Activated naive CD8-positive, alpha-beta T cell treated with anti-CD3 and anti-CD28 coated beads, Interleukin-2, amount 10 ng/mL, durations not matched to agents 7 days and 5 days (primary cell): Measurements from ENCODE around the gene PIP5KL1. TPM values are rescaled to one million over a fixed set of nuclear protein-coding genes. Genes with fewer than 3 reads are reported as not detected.
A peak's percentile ranks its signal among the peaks of the same experiment; 100 is the strongest.

Experiments
- ATAC-seq: fragments of 150-1000 bp; cut with Tn5 transposase; one replicate; pipeline ENCODE4 v1.10.0; 2021; ENCODE audit warnings: low read depth, moderate library complexity
- POLR2A ChIA-PET: fragments of 350-600 bp; sonication (Branson Sonifier 250); formaldehyde crosslinking; loops from one replicate; lab custom pipeline; 2021; ENCODE audit warnings: antibody characterized with exemption; lab: Charles Lee
- DNase-seq: peaks from one replicate; pipeline ENCODE4 v3.0.0; 2021
- H3K27ac Mint-ChIP-seq: one replicate; pipeline ENCODE4 v1.8.0; 2022; ENCODE audit warnings: mild to moderate bottlenecking, mixed read lengths
- H3K27me3 Mint-ChIP-seq: one replicate; pipeline ENCODE4 v1.8.0; 2022; ENCODE audit warnings: mild to moderate bottlenecking, moderate library complexity, mixed read lengths
- H3K36me3 Mint-ChIP-seq: one replicate; pipeline ENCODE4 v1.8.0; 2021; ENCODE audit warnings: mild to moderate bottlenecking, mixed read lengths
- H3K4me1 Mint-ChIP-seq: one replicate; pipeline ENCODE4 v1.8.0; 2021; ENCODE audit warnings: mixed read lengths
- H3K4me3 Mint-ChIP-seq: one replicate; pipeline ENCODE4 v1.8.0; 2022; ENCODE audit warnings: mild to moderate bottlenecking, moderate library complexity, mixed read lengths
- H3K9me3 Mint-ChIP-seq: one replicate; pipeline ENCODE4 v1.8.0; 2021; ENCODE audit warnings: mixed read lengths
- total RNA-seq, 2 experiments: library from RNA; stranded (reverse); gene quantifications; one replicate each; pipeline ENCODE4 v1.2.3, GENCODE V29; 2021

PIP5KL1 gene
- total RNA-seq, 2 experiments from 2014 or later = 1.5 to 1.9 TPM

DNA sequence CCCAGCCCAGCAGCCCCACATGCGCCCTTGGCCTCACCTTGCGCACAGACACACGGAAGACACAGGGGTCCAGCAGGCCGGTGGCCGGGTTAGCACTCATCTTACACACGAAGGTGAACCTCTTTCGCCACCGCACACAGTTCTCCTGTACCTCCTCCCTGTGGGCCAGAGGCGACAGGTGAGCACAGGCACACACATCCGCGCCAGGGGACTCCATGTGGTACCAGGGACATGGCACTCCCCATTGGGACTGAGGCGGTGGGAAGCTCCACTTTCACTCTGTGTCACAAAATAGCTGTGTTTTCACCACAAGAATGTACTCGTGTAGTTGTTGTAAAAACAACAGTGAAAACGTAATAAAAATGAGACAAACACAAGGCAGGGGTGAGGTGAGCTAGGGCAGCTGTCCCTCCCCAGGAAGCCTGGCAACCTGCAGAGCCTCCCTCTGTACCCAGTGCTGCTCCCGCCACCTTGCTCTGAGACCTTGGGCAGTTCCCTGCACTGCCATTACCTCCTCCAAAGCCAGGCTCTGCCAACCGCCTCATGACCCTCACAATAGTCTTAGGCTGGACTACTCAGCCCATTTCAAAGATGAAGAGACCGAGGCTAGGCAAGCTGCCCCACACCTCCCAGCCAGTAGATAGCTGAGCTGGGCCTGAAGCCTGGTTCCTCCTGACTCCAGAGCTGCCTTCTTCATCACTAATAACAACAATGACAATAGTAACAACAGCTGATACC, 23.4 kb upstream of the PIP5KL1 start:
- Mint-ChIP-seq H3K27me3 (no peaks in the 10 kb centered on the region), H3K9me3 (no peaks in the 10 kb centered on the region), H3K4me3 (peak overlapping the region; percentile 32), H3K4me1 (peaks cover 63% of the 10 kb centered on the region), H3K27ac (peak overlapping the region; percentile 30), H3K36me3 (peaks cover 24% of the 10 kb centered on the region)
- ATAC-seq (no peak), DNase-seq (no peak)
- POLR2A ChIA-PET = interaction anchor here (0.5 to 2.6 kb wide), 11 partner anchors 11 to 81 kb away, joined by 3 to 14 read pairs (median 5); partner anchors contain the start of gene EEIG1

DNA sequence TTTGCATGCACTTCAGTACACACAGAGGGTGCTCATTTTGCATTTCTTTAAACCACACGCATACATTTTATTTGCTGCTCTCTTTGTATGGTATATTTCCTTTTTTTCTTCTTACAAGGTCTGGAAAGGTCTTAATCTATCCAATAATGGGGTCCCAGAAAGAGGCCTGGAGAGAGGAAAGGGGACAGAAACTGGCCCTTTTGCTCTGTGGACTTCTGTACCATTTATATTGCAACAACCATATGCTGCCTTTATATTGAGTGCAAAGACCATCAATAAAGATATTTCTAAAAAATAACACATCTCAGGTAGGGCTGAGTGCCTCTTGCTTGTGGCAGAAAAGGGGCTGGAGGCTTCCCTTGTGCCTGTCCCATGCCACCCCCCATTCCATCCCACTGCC, 22.6 kb upstream of the PIP5KL1 start:
- no peaks in the 10 kb centered on the region for H3K27me3 Mint-ChIP-seq
- H3K4me1 Mint-ChIP-seq = peaks cover 60% of the 10 kb centered on the region
- DNase-seq = no peak
- POLR2A ChIA-PET = interaction anchor here (1.0 kb wide), 1 partner anchor 83 kb away, joined by 3 read pairs; no protein-coding TSS in a partner anchor
- no peak overlapping the region for H3K27ac Mint-ChIP-seq
- H3K9me3 Mint-ChIP-seq = no peaks in the 10 kb centered on the region
- ATAC-seq = no peak
- no peak overlapping the region for H3K4me3 Mint-ChIP-seq
- H3K36me3 Mint-ChIP-seq = peaks cover 18% of the 10 kb centered on the region

DNA sequence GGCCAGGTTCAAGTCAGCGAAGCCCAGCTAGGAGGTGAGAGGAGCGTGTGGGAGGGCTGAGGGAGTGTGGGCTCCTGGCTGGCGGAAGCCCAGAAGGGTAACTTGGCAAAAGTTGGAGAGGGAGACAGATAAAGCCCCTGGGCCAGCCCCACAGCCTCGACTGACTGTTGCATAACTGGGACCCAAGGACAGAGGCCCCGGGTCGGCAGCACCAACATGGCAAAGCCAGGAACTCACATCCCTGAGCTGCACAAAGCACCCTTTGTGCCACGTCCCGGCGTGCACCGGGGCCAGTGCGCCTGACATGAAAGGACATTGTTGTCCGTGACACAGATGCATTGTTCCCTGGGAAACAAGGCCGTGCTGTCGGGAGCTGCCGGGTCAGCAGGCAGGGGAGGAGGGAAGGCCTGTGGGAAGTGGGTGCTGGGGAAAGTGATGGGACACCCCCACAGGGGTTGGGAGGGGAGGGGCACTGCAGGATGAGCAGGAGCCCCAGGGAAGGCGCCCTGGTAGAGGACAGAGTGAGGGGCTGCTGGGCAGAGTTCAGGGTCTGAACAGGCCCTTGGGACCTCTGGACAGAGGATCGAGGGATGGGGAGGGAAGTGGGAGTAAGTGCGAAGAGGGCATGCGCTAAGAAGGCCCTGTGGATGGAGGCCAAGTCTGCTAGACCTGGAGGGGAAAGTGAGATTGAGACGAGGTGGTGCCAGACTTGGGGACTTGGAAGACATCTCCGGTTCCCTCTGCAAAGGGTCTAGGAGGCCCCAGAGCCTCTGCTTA, 20.1 kb upstream of the PIP5KL1 start:
- H3K36me3 Mint-ChIP-seq = peaks cover 17% of the 10 kb centered on the region
- DNase-seq = no peak
- H3K9me3 Mint-ChIP-seq = no peaks in the 10 kb centered on the region
- peak overlapping the region; percentile 74 for H3K27ac Mint-ChIP-seq
- H3K4me3 Mint-ChIP-seq = peak overlapping the region; percentile 50
- no peak for ATAC-seq
- H3K27me3 Mint-ChIP-seq = no peaks in the 10 kb centered on the region
- POLR2A ChIA-PET = interaction anchor here (1.6 kb wide), 1 partner anchor 31 kb away, joined by 5 read pairs; no protein-coding TSS in a partner anchor
- H3K4me1 Mint-ChIP-seq = peaks cover 46% of the 10 kb centered on the region

DNA sequence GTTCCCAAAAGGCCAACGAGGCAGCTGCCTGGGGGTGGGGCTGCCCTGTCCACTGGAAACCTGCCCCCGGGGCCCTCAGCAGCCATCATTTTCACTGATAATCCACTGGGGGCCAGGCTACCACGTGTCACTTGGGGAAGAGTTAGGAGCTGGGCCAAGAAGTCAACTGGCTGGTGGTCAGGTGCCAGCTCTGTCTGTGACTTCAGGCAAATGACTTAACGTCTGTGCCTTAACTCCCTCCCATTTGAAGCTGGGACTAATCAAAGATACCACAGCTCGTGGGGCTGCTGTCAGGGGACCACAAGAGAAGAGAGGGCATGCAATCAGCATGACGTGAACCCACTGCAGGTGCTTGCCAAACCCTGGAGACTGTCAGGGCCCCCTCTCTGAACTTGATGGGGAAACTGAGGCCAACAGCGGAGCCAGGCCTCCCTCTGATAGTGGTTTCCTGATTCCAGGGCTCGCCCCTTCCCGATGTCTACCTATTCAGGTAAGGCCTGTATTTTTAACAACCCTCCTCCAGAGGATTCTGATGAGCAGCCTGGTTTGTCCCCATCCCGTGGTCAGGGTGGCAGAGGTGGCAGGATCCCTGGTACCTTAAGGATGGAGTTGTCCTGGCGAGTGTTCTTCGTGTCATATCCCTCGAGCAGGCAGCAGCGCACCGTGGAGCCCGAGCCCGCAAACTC, 19.4 kb upstream of the PIP5KL1 start:
- peak overlapping the region; percentile 50 for H3K4me3 Mint-ChIP-seq
- no peaks in the 10 kb centered on the region for H3K9me3 Mint-ChIP-seq
- DNase-seq (no peak), ATAC-seq (no peak)
- peak overlapping the region; percentile 67 for H3K27ac Mint-ChIP-seq
- peaks cover 13% of the 10 kb centered on the region for H3K36me3 Mint-ChIP-seq
- peaks cover 41% of the 10 kb centered on the region for H3K4me1 Mint-ChIP-seq
- no peaks in the 10 kb centered on the region for H3K27me3 Mint-ChIP-seq
- POLR2A ChIA-PET = interaction anchor here (1.0 to 1.7 kb wide), 7 partner anchors 8 to 85 kb away, joined by 3 to 7 read pairs (median 4); no protein-coding TSS in a partner anchor

DNA sequence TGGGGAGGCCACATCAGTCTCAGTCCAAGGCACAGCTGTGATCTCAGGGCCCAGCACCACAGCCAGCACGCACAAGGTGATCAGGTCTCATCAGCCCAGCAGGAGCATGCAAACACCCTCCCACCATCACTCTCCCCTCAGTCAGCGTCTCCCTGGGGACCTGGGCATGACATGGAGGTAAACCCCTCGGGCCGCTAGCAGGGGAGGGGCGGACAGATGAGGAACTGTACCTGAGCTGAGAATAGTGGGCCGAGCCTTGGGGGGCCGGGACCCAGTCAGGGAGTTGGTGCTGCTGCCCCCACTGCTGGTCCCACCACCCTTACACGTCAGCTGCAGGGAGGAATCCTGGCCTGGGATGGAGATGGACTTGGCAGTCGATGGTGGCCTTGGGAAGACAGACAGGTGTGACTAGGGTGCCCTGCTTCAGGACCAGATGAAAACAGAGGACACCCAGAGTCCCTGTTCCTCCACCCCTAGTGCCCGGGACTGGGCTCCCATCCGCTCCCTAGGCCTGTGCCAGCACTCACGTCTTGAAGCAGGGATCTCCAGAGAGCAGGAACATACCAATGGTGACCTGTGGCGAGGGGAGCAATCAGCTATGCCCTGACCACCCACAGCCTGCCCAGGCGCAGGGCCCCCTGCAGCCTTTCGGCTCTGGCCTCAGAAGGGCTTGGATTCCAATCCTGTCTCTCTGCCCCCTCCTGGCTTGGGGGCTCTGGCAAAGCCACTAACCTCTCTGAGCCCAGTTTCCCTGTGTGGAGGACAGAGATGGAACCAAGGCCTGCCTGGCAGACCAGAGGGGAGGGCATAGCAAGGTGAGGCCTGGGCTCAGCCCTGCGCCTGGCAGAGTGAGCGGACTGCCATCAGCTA, 17.5 kb upstream of the PIP5KL1 start:
- Mint-ChIP-seq H3K27me3 (no peaks in the 10 kb centered on the region), H3K9me3 (no peaks in the 10 kb centered on the region), H3K4me3 (no peak overlapping the region), H3K4me1 (peaks cover 36% of the 10 kb centered on the region), H3K27ac (peak overlapping the region; percentile 68), H3K36me3 (peaks cover 17% of the 10 kb centered on the region)
- ATAC-seq = no peak
- DNase-seq = no peak
- POLR2A ChIA-PET = interaction anchor here (1.7 kb wide), 1 partner anchor 82 kb away, joined by 7 read pairs; no protein-coding TSS in a partner anchor

DNA sequence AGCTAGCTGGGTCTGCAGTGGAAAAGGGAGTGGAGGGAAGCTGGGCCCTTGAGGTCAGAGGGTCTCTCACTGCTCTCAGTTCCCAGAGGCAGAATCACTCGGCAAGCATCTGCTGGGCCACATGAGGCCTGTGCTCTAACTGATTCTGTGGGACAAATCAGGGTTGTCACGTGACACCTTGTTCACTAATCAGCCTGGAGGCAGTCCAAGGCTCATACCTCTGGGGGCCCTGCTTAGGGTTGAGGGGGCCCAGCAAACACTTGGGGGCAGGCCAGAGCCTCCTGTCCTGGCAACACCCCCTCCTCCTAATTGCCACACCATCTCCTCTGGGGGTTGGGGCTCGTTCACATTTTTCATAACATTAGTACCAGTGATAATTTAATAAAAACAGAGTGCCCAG, 16.2 kb upstream of the PIP5KL1 start:
- POLR2A ChIA-PET = interaction anchor here (0.8 to 1.0 kb wide), 2 partner anchors 9 to 29 kb away, joined by 3 to 4 read pairs; no protein-coding TSS in a partner anchor
- H3K36me3 Mint-ChIP-seq = peaks cover 23% of the 10 kb centered on the region
- H3K27ac Mint-ChIP-seq = no peak overlapping the region
- DNase-seq = no peak
- H3K4me1 Mint-ChIP-seq = peaks cover 32% of the 10 kb centered on the region
- ATAC-seq = no peak
- H3K9me3 Mint-ChIP-seq = no peaks in the 10 kb centered on the region
- no peak overlapping the region for H3K4me3 Mint-ChIP-seq
- H3K27me3 Mint-ChIP-seq = no peaks in the 10 kb centered on the region

DNA sequence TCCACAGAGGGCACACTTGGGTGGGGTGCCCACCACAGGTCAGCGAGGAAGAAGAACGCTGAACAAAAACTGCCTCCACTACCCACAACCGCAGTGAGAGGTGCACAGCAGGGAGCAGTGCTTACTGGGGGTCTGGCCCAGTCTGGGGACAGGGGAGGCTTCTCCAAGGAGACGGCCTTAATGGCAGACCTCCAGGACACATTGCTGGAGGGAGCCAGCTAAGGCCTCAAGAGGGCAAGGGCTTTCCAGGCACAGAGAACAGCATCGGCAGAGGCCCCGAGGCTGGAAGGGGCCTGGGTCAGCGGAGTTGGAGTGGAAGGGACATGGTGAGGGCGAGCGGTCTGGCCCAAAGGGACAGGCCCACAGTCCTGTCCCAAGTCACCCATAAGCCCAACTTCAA, 15.4 kb upstream of the PIP5KL1 start:
- peaks cover 21% of the 10 kb centered on the region for H3K36me3 Mint-ChIP-seq

DNA sequence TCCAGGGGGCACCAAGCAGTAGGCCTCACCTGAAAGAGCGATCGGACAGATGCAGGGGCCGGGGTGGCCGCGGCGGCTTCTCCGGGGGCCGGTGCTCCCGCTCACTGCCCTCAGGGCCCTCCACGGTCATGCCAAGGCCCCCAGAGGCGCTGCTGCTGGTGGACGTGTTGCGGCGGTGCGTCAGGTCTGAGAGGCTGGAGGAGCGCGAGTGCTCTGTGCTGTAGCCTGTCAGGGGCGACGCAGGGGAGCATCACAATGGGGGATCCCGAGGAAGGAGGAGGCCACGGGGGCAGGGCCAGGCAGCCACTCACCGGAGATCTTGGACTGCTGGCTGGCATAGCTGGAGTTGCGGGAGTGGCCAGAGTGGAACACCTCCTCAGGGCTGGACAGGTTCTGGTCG, 14.8 kb upstream of the PIP5KL1 start:
- H3K4me1 Mint-ChIP-seq = peaks cover 23% of the 10 kb centered on the region
- DNase-seq (no peak), ATAC-seq (no peak)
- POLR2A ChIA-PET = interaction anchor here (2.2 kb wide), 1 partner anchor 89 kb away, joined by 11 read pairs; no protein-coding TSS in a partner anchor
- peaks cover 18% of the 10 kb centered on the region for H3K36me3 Mint-ChIP-seq
- H3K4me3 Mint-ChIP-seq = no peak overlapping the region
- H3K27me3 Mint-ChIP-seq = no peaks in the 10 kb centered on the region
- no peak overlapping the region for H3K27ac Mint-ChIP-seq
- H3K9me3 Mint-ChIP-seq = no peaks in the 10 kb centered on the region

More for the DNA sequence above, 15.4 kb upstream of the PIP5KL1 start:
- DNase-seq (no peak), ATAC-seq (no peak)
- peaks cover 27% of the 10 kb centered on the region for H3K4me1 Mint-ChIP-seq
- no peak overlapping the region for H3K4me3 Mint-ChIP-seq
- no peaks in the 10 kb centered on the region for H3K27me3 Mint-ChIP-seq
- no peak overlapping the region for H3K27ac Mint-ChIP-seq
- no peaks in the 10 kb centered on the region for H3K9me3 Mint-ChIP-seq
- POLR2A ChIA-PET = interaction anchor here (0.8 to 1.0 kb wide), 2 partner anchors 9 to 30 kb away, joined by 3 to 4 read pairs; no protein-coding TSS in a partner anchor

DNA sequence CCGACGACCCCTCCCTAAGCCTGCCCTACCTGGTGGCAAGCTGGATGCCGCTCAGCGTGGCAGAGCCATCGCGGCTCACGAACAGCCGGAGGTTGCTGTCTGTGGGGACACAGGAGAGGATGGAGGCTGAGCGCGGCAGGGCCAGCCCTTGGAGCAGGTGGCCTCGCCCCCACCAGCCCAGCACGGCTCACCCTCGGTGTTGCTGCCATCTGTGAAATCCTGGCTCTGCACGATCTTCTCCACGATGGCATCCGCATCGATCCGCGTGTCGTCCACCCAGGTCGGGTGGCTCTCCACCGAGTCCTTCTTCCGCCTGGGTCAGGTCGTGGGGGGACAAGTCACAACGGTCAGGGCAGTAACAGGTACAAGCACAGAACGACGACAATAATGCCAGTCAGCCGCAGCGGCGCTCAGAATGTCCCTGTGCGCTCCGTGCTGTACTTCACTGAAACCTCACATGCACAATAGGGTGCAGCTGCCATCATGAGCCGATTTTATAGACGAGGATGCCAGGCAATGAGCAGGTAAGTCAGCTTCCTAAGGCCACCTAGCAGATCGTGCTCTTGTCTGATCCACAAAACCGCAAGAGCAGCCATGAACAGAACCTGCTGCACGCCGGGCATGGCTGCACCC, 14.1 kb upstream of the PIP5KL1 start:
- H3K36me3 Mint-ChIP-seq = peaks cover 15% of the 10 kb centered on the region
- DNase-seq = no peak
- no peaks in the 10 kb centered on the region for H3K9me3 Mint-ChIP-seq
- H3K27me3 Mint-ChIP-seq = no peaks in the 10 kb centered on the region
- POLR2A ChIA-PET = interaction anchor here (1.3 to 2.2 kb wide), 2 partner anchors 31 to 89 kb away, joined by 3 to 11 read pairs; no protein-coding TSS in a partner anchor
- ATAC-seq = no peak
- H3K4me1 Mint-ChIP-seq = peaks cover 18% of the 10 kb centered on the region
- no peak overlapping the region for H3K4me3 Mint-ChIP-seq
- H3K27ac Mint-ChIP-seq = peak overlapping the region; percentile 58

DNA sequence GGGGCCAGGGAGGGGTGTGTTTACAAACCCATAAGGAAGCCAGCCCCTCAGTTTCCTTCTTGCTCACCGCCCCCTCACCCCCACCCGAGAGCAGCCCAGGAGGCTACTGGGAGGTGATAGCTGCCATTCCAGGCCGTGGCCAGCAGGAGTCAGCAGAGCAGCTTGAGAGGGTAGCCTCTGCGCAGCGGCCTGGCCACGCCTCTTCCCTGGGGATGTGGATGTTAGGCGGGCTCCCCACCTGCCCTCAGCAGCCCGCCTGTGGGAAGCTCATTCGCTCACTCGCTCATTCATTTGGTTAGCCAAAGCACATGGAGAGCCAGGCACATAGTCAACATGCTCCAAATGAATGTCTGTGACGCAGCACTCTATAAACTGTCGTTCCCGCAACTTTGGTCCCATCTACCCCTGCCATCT, 13.2 kb upstream of the PIP5KL1 start:
- no peaks in the 10 kb centered on the region for H3K9me3 Mint-ChIP-seq
- H3K27me3 Mint-ChIP-seq = no peaks in the 10 kb centered on the region
- POLR2A ChIA-PET = interaction anchor here (0.5 to 2.5 kb wide), 7 partner anchors 27 to 168 kb away, joined by 3 to 11 read pairs (median 4); partner anchors contain the start of genes EEIG1, NAIF1, SLC25A25 and ST6GALNAC4
- H3K4me3 Mint-ChIP-seq = no peak overlapping the region
- H3K36me3 Mint-ChIP-seq = peaks cover 15% of the 10 kb centered on the region
- peak overlapping the region; percentile 52 for H3K27ac Mint-ChIP-seq
- ATAC-seq (peak; percentile 68), DNase-seq (peak; percentile 82)
- peaks cover 13% of the 10 kb centered on the region for H3K4me1 Mint-ChIP-seq

DNA sequence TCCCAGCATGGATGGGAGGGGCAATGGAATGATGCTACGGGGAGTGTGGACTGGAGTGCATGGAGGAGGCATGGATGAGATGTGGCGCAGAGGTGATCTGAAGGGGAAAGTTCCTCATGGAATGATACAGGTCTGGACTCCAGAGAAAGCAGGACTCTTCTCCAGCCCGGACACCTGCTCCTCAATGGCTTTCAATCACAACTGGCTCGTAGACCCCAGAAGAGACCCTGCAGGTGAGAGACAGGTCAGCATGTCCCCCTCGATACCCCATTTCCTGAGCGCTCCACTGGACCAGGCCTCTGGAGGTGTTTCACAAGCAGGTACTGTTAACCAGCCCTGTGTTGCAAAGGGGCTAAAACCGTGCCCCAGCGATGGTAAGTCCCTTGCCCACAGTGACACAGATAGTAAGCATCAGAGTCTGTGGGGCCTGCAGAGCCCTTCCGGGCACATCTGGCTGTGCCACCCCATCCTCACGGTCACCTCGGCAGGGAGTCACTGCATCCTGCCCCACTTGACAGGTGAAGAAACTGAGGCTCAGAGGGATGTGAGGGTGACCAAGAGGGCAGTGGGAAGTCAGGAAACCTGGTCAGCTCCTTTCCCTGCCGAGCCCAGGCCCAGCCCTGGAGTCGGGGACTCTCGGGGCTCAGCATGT, 12.6 kb upstream of the PIP5KL1 start:
- peaks cover 15% of the 10 kb centered on the region for H3K36me3 Mint-ChIP-seq
- H3K27ac Mint-ChIP-seq = peak overlapping the region; percentile 79
- H3K4me3 Mint-ChIP-seq = no peak overlapping the region
- peaks cover 13% of the 10 kb centered on the region for H3K4me1 Mint-ChIP-seq
- DNase-seq (no peak), ATAC-seq (no peak)
- no peaks in the 10 kb centered on the region for H3K27me3 Mint-ChIP-seq
- POLR2A ChIA-PET = interaction anchor here (0.5 to 2.5 kb wide), 8 partner anchors 12 to 169 kb away, joined by 3 to 11 read pairs (median 4); partner anchors contain the start of genes EEIG1, NAIF1, SLC25A25 and ST6GALNAC4
- H3K9me3 Mint-ChIP-seq = no peaks in the 10 kb centered on the region
